GM19455 (cell line): Measurements from ENCODE around the gene MDFIC.
A peak's percentile ranks its signal among the peaks of the same experiment; 100 is the strongest.
"Not testable (repeated sequence)": the region's sequence is repeated elsewhere in the genome, so short reads cannot be mapped to it uniquely, and the experiment has no call there.

ENCODE experiments used
- ATAC-seq: cut with Tn5 transposase; IDR thresholded peaks from one replicate; pipeline ENCODE4 v1.9.1; 2021; ENCODE audit not compliant: unreplicated experiment

Gene MDFIC, protein sequence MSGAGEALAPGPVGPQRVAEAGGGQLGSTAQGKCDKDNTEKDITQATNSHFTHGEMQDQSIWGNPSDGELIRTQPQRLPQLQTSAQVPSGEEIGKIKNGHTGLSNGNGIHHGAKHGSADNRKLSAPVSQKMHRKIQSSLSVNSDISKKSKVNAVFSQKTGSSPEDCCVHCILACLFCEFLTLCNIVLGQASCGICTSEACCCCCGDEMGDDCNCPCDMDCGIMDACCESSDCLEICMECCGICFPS

DNA sequence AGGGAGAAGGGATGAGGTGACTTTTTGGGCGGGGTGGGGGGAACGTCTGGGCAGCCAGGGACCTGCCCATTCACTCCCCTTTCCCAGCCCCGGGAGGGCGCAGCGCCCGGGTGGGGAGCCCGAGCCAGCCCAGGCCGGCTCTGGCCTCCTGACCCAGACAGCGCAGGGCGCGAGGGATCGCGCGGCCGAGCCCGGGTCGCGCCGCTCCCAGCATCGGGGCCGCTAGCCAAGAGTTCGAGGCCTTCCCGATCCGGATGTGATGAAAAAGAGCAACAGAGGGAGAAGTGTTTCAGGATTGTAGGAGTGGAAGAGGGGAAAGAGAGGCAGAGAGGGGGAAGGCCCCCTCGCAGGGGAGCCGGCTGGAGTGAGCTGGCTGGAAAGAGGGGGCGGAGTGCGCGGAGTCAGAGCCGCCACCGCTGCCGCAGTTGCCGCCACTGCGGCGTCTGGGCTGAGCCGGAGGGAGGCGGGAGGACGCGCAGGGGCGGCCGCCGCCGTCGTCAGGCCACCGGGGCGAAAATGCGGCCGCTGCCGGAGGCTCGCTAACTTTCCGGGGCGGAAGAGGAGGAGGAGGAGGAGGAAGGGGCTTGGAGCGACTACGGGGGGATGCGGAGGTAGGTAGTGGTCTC is at the start of gene MDFIC:
Gene MDFIC, plus strand, starts transcription at position 69 of the 626 bp plus-strand sequence. CDS start 940 bp downstream, outside the sequence.
- ATAC-seq: peak; percentile 40

DNA sequence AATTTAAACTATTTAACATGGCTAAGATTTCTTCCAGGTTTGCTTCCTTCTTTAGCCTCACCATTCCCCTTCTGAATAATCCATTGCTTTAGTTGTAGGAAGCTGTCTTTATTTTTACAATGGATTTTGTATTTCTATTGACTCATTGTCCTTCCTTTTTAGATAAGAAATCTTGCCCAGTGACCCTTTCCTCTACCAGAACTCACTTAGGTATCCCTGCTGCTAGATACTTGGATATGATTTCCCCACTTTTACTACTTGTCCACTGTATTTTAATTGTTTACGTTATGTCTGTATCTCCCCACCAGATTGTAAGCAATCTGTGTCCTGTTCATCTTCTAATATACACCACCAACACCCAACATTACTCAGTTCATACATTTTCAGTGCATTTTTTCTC is 47.7 kb upstream of the MDFIC start:
- ATAC-seq: no peak

DNA sequence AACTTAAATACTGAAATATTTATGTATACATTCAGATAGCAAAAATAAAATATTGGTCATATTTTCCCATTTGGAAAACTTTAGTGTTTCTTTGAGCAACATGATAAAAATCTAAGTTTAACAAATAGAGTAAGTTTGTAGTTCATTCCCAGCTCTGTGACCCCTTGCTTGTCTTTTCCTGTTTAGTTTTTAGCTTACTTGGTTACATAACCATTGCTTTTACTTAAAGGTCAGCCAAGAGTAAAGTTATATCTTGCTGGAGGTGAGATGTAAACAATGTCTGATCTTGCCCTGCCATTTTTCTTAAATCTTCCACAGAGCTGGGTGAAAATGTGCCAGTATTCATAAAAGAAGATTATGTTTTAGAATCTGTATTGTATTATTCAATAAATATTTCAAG is 46.7 kb upstream of the MDFIC start:
- ATAC-seq: no peak

DNA sequence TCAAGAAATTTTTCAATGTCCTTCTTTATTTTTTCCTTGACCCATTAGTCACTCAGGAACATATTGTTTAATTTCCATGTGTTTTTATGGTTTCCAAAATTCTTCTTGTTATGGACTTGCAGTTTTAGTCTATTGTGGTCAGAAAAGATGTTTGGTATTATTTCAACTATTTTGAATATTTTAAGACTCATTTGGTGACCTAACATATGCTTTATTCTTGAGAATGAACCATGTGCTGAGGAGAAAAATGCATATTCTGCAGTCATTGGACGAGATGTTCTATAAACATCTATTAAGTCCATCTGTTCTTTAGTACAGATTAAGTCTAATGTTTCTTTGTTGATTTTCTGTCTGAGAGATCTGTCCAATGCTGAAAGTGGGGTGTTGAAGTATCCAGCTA is 42.3 kb upstream of the MDFIC start:
- ATAC-seq: no peak

DNA sequence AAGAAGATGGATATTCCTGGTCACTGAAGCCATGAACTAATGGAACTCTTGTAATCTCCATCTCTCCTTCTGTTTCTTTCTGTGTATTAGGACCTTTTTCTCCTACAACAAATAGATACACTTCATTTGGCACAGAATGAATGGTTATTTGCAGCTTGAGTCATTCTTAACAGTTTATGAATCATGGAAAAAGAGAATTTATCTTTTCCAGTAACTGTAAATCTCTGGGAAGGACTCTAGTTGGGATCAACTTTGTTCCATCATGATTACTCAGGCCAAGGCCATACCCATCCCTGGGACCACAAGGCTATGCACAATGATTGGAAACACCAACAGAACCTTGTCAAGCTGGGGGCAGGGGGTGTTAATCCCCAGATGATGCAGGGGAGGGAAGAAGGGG is 36.1 kb upstream of the MDFIC start:
- no peak for ATAC-seq

DNA sequence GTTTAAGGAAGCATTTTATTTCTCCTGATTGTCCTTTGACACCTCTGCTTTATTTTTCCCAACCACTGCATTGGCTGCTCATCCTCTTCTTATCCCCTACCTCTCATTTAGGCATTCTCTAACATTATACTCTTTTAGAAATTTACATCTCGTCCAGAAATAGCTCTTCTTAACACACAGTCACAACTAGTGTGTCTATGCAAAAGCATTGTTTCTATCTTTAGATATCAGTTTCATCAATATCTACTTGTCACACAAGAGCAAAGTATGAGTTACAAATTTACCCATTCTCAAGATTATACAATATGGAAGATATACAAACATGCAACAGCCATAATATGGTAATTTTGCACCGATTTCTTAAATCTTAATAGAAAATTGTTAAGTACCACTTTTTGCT is 35.7 kb upstream of the MDFIC start:
- no peak for ATAC-seq

DNA sequence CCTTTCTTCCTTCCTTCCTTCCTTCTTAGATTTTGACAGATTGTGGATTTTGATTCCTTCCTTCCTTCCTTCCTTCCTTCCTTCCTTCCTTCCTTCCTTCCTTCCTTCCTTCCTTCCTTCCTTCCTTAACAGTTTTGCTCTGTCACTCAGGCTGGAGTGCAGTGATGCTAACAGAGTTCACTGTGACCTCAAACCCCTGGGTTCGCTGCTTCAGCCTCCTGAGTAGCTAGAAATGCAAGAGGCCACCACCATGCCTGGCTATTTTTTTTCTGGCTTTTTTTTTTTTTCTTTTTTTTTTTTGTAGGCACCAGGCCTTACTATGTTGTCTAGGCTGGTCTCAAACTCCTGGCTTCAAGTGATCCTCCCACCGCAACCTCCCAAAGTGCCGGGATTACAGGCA is 32.8 kb upstream of the MDFIC start:
- ATAC-seq: not testable (repeated sequence)

DNA sequence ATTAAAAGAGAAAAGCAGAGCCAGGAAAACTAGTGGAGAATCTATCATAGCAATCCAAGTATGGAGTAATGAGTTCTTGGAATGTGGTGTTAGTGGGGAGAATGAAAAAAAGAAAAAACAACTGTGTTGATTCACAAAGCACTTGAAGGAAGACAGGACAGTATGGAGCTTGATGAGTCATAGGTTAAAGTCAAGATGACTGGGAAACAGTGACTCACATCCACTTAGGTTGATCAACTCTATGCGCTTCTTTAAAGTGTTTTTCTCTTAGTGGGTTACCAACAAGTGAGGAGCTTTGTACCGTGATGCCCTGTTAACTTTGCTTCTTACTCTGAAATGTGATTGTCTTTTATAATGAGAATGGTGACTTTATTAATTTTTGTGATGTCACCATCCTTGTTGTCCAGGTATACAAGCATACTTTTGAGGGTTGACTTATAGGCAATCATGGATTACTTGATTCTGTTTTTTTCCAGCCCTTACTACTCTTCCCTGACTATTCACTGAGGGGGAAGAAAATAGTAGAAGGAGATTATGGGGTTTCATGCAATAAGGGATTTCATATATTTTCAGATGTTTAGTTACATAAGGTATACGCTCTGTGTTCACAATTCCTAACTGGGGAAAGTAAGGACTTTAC is 32.1 kb upstream of the MDFIC start:
- ATAC-seq: no peak

DNA sequence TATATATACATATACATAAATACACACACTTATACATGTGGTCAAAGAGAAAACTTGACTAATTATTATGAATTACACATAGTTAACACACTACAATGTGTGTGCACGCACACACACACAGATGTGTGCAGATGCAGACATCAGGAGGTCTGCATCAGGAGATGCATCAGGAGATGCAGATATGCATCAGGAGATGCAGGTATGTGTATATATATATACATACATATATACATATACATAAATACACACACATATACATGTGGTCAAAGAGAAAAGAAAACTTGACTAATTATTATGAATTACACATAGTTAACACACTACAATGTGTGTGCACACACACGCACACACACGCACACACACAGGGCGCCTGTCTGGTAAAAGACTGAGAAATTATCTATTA is 31.3 kb upstream of the MDFIC start:
- ATAC-seq: no peak

DNA sequence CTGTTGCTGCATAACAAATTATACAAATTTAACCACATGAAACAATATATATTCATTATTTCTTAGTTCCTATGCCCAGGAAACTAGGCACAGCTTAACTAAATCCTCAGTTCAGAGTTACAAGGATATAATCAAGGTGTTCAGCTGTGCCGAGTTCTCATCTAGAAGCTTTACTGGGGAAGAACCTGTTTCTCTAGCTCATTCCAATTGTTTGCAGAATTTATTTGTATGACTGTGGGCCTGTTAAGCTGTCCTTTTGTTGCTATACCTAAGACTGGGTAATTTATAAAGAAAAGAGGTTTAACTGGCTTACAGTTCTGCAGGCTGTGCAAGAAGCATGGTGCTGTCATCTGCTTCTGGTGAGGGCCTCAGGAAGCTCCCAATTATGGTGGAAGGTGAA is 21.8 kb upstream of the MDFIC start:
- ATAC-seq: no peak

DNA sequence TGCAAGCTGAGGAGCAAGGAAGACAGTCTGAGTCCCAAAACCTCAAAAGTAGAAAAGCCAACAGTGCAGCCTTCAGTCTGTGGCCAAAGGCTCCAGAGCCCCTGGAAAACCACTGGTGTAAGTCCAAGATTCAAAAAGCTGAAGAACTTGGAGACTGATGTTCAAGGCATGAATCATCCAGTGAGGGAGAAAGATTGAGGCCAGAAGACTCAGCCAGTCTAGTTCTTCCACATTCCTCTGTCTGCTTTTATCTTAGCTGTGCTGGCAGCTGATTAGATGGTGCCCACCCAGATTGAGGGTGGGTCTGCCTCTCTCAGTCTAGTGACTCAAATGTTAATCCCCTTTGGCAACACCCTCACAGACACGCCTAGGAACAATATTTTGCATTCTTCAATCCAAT is 20.1 kb upstream of the MDFIC start:
- ATAC-seq: no peak

DNA sequence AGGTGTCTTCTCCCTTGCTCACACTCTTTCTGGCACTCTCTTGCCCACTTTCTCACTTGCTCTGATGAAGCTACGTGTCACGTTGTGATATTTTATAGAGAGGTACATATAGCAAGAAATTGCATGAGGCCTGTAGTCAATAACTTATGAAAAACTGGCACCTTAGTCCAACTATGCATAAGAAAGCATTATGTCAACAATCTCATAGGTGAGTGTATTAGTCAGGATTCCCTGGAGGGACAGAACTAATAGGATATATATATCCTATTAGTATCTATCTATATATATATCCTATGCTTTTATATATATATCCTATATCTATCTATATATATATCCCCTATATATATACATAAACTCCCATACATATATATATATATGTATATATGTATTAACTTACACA is 18.8 kb upstream of the MDFIC start:
- no peak for ATAC-seq

DNA sequence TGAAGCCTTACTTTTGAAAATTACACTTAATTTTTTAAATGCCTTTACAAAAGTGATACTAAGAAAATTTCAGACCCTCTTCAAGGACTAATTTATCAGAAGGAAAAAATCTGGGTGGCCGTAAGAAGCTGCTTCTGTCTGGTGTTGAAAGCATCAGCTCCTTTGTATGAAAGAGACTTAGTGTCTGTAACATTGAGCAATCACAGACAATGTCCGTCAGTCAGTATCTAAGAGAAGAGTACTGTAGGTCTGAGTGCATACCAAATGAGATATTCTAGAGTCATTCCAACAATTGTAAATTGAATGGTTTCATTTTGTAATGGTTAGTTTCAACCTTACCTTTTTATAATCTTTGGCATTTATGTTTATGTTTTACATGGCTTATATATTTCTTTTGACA is 11.1 kb upstream of the MDFIC start:
- ATAC-seq: no peak

DNA sequence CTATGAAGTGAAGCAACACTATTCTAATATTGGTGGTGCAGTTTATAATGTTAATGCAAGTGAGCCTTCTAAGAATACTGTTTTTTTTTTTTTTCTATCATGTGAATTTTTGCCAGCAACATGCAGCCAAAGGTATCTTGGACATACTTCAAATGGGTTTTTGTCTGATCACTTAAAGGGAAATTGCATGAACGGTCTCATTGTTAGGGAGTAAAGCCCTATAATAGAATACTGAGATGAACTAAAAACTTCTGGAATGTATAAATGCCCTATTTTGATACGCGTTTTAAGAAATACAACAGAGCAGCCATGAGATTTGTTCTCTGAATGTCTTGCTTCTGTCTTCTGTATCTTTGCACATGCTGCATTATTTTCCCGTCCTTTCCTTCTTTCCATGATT is 10.5 kb upstream of the MDFIC start:
- ATAC-seq: no peak

DNA sequence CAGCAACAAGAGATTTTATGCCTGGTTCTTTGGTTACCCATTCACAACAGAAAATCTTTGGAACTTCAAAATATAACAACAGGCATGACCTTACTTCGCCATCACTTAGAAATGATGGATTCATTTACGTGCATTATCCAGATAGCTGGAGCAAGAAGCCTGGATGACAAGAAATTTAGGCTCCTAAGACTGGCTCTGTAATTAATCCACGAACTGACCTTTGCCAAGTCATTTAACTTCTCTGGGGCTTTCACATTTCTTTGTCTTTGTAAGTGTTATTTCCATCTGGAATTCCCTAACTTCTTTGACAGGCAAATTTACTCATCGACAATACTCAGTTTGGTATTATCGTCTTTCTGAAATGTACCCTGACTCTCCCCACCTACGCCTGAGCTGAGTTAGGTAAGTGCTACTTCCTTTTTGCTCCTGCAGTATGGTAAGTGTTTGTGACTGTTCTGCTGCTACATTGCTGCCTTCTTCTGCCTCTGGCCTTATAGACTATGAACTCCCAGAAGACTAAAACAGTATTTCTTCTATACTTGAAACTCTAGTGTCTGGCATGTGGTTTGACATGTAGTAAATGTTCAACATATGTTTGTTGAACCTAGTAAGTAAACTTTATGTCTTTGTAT is 5.5 kb upstream of the MDFIC start:
- peak; percentile 88 for ATAC-seq

DNA sequence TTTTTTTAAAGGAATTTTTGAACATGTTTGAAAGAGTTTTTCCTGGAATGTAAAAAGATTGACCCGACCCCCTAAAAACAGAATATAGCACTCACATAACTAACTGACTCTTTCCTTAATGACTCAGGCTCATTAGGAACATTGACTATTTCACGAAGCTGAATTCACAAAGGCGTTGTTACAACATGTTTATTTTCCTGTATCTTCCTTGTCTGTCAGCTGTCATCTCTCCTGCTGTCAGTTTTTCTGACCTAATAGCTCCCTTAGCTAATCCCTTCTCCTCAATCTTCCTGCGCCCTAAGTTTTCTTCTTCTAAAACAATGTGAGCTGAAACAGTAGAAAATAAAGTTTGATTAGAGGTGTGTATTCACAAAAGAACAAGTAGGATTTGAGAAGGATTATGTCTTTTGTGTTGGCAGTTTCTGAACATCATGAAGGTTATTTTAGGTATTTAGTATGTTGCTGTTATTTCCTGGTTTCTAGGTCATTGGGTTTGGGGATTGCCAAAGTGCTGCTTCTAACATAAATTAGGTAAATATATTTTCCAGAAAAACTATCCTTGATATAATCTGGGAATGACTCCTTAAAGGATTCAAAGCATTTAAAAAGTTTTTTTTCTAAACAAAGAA is 4.6 kb upstream of the MDFIC start:
- ATAC-seq: no peak

DNA sequence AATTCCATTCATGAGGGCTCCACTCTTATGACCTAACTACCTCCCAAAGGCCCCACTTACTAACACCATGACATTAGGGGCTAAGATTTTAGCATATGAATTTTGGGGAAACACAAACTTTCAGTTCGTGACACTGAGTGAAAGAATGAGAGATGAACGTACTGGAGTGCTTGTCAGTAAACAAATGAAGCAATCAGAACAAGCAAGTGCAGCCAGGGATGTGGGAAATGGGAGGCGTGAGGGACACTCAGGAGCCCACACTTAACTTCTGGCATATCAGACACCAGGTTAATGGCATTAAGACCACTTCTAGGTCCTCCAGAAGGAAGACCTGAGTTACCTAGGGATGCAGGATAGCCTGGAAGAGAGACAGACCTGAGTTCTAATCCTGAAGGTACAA is 2.3 kb upstream of the MDFIC start:
- no peak for ATAC-seq

DNA sequence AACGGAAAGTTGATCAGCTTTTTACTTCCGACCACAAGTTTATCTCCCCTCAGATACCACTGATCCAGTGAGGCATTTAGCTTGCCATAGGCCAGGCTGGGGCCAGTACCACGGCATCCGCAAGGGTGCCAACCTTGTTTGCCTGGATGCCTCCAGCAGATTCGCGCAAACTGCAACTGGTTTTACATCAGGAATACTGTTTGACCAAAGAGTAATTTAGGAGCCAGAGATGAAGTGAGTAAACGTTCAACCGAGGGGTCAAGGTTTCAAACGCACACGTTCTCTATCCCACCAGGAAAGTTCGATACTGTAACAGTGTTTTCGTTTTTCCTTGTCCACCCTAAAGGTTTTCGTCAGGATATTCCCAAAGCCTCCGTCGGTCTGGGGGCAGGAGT is 266 bp upstream of the MDFIC start:
- ATAC-seq: no peak

DNA sequence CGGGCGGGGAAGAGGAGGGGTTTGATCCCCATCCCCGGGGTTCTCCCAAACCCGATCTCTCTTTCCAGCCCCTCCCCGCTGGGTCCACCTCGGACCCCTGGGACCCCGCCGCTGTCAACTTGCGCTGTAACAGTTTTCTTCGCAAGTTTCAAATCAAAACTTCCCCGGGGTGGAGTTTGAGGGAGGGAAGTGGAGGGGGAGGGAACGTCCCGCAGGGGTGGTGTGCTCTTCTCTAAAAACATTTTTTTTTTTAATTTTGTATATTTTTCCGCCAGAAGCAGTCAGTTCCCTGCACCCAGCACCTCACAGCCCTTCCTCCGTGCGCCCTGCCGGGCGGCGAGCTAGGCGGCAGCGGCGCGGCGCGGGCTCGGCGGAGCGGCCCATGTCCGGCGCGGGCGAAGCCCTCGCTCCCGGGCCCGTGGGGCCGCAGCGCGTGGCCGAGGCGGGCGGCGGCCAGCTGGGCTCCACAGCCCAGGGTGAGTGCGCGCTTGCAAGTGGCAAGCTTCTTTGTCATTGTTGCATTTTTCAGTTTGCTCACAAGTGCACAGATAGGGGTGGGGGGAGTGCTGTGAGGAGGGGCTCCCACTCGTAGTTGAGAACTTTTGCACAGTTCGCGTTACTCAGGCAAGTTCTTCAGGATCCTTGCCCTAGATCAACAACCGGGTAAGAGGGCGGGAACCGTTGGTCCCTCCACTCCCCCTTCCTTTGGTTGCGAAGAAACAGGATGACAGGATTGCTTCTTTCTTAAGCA is 933 bp downstream of the MDFIC start:
- ATAC-seq: peak; percentile 38

DNA sequence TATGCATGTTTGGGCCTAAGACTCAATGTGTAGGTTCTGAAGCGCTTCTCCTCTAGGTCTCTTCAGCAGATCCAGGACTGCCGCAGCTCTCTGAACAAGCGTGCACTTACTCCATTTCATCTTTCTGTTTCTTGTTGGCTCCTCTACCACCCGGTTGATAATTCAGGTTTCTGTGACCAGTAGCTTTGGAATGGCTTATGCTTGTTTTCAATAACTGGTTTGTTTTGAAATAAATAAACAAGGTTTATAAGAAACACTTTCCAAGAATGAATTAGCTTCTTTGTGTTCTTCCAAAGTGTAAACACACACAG is 1.5 kb downstream of the MDFIC start:
- ATAC-seq: no peak

DNA sequence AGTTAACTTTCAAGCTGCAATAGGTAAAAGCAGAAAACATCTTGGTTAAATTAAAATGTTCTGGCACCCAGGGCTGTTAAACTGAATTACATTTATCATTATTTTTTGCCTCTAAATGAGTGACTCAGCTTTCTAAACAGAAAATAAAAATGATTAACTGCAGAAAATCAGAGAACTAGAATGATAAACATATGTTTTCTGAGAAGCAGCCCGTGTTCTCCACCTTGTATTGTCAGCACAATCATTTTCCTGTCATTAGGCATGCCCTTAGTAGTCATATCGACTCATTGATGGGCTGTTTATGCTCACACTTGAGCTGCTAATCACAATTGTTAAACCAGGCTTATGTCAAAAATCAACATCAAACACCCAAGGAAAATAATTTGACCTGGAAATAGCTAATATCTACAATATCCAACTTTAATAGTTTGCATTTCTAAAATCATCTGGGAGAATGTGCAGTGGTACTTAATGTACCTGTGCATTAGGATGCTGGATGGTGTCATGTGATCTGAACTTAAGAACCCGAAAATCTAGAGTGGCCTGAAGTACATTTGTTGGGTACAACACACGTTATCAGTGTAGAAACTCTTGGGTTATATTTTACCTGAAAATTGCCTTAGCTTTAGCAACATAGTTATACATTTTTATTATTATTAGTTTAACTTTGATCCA is 2.3 kb downstream of the MDFIC start:
- no peak for ATAC-seq
